ENCODE measurements around the gene JADE1.
A peak's percentile ranks its signal among the peaks of the same experiment; 100 is the strongest.

JADE1 gene

DNA sequence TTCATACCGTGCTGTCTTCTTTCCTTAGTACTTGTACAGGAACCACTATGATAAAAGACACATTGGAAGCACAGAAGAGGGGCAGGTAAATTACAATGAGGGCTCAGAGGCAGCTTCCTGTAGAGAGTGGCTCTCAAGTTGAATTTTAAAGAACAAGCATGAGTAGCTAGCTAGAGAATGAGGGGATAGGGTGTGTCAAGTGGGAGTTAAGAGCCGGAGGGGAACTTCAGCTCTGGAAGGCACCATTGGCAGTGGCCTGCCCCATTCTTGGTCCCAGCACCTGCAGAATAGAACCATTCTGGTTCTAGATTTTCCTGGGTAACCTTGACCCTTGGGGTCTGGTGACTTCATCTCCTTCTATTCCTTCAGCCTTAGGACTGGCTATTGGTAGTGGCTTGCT lies 34.0 kb upstream of the JADE1 start:
- no peak overlapping the region for H3K4me3 ChIP-seq (ENCODE audit: low read length)
- no peak overlapping the region for H2AK5ac ChIP-seq (ENCODE audit: low read length)
- H2BK5ac ChIP-seq (ENCODE audit: low read length), result no peak overlapping the region
- H3K4ac ChIP-seq (ENCODE audit: low read depth, low read length), result no peak overlapping the region
- DNase-seq, result no peak
- H2BK120ac ChIP-seq (ENCODE audit: low read depth, low read length), result no peak overlapping the region
- no peak overlapping the region for H3K23ac ChIP-seq (ENCODE audit: low read length)
- H3K79me2 ChIP-seq (ENCODE audit: control insufficient read depth, insufficient read depth, low read length), result no peaks in the 10 kb centered on the region
- no peaks in the 10 kb centered on the region for H3K79me1 ChIP-seq (ENCODE audit: low read length)
- H3K4me1 ChIP-seq (ENCODE audit: control insufficient read depth, low read depth, low read length), result peaks cover 2% of the 10 kb centered on the region
- H3K27ac ChIP-seq (ENCODE audit: low read depth, low read length), result no peak overlapping the region
- no peaks in the 10 kb centered on the region for H3K27me3 ChIP-seq (ENCODE audit: insufficient read depth, low read length, poor library complexity)
- H3K18ac ChIP-seq (ENCODE audit: low read length), result no peak overlapping the region
- no peak overlapping the region for H2BK15ac ChIP-seq (replicated peaks; ENCODE audit: low read depth)
- no peak overlapping the region for H4K5ac ChIP-seq (ENCODE audit: low read length)
- no peak overlapping the region for H4K8ac ChIP-seq (ENCODE audit: low read depth, low read length)
- no peaks in the 10 kb centered on the region for H3K36me3 ChIP-seq (ENCODE audit: control insufficient read depth, insufficient read depth, low read length)
- H3K9ac ChIP-seq (ENCODE audit: low read length), result no peak overlapping the region
- no peak overlapping the region for H3K56ac ChIP-seq (ENCODE audit: low read length)
- WGBS (ENCODE audit: extremely low coverage, insufficient coverage, low lambda C conversion rate), result no CpG with 5 or more reads among the region's 2 CpGs
- H3K4me2 ChIP-seq (ENCODE audit: low read length), result no peak overlapping the region

DNA sequence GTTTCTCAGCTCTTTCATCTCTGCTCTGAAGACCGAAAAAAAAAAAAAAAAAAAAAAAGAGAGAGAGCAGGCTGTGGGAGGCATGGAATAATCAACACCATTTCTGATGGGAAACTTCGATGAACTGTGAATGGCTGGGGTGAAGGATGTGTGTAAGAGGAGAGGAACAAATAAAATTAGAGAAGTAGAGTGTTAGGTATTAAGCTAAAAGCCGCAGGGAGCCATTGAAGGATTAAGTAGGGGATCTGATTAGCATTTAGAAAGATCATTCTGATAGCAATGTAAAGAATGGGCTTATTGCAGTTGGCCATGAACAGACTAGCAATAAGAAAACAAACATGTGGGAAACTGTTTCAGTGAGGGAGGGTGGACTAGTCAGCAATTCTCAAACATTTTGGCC lies 33.6 kb upstream of the JADE1 start:
- DNase-seq, result peak; percentile 57
- no CpG with 5 or more reads among the region's 3 CpGs for WGBS (ENCODE audit: extremely low coverage, insufficient coverage, low lambda C conversion rate)
- no peak overlapping the region for H3K18ac ChIP-seq (ENCODE audit: low read length)
- H3K4ac ChIP-seq (ENCODE audit: low read depth, low read length), result no peak overlapping the region
- no peak overlapping the region for H3K27ac ChIP-seq (ENCODE audit: low read depth, low read length)
- no peak overlapping the region for H3K4me2 ChIP-seq (ENCODE audit: low read length)
- H4K8ac ChIP-seq (ENCODE audit: low read depth, low read length), result no peak overlapping the region
- no peak overlapping the region for H3K23ac ChIP-seq (ENCODE audit: low read length)
- H2BK15ac ChIP-seq (replicated peaks; ENCODE audit: low read depth), result no peak overlapping the region
- no peaks in the 10 kb centered on the region for H3K27me3 ChIP-seq (ENCODE audit: insufficient read depth, low read length, poor library complexity)
- no peaks in the 10 kb centered on the region for H3K36me3 ChIP-seq (ENCODE audit: control insufficient read depth, insufficient read depth, low read length)
- H2BK5ac ChIP-seq (ENCODE audit: low read length), result no peak overlapping the region
- H2AK5ac ChIP-seq (ENCODE audit: low read length), result no peak overlapping the region
- H3K9ac ChIP-seq (ENCODE audit: low read length), result no peak overlapping the region
- no peak overlapping the region for H3K56ac ChIP-seq (ENCODE audit: low read length)
- H3K4me1 ChIP-seq (ENCODE audit: control insufficient read depth, low read depth, low read length), result peaks cover 2% of the 10 kb centered on the region
- H2BK120ac ChIP-seq (ENCODE audit: low read depth, low read length), result no peak overlapping the region
- no peak overlapping the region for H4K5ac ChIP-seq (ENCODE audit: low read length)
- H3K4me3 ChIP-seq (ENCODE audit: low read length), result no peak overlapping the region
- H3K79me2 ChIP-seq (ENCODE audit: control insufficient read depth, insufficient read depth, low read length), result no peaks in the 10 kb centered on the region
- H3K79me1 ChIP-seq (ENCODE audit: low read length), result no peaks in the 10 kb centered on the region

DNA sequence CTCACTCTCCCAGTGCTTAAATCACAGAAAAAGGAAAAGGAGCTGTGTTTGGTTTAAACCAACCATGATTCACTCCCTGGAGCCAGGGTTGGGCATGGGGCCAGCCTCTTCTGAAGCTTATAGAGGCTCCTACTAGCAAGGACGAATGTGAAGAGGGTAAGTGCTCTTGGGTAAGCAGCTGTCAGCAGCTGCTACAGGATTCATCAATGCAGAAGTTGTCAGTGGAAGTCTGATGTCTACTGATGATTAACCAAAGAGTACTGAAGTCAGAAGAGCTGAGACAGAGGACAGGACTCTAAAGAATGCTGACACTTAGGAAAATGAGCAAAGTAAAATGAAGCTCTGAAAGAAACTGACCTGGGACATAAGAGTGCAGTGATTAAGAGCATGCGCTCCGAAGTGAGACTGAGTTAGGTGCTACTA lies 32.7 kb upstream of the JADE1 start:
- H2BK5ac ChIP-seq (ENCODE audit: low read length), result no peak overlapping the region
- no peak overlapping the region for H3K9ac ChIP-seq (ENCODE audit: low read length)
- no peaks in the 10 kb centered on the region for H3K27me3 ChIP-seq (ENCODE audit: insufficient read depth, low read length, poor library complexity)
- no peaks in the 10 kb centered on the region for H3K79me2 ChIP-seq (ENCODE audit: control insufficient read depth, insufficient read depth, low read length)
- no peak for DNase-seq
- H2BK15ac ChIP-seq (replicated peaks; ENCODE audit: low read depth), result no peak overlapping the region
- H4K5ac ChIP-seq (ENCODE audit: low read length), result no peak overlapping the region
- peaks cover 2% of the 10 kb centered on the region for H3K4me1 ChIP-seq (ENCODE audit: control insufficient read depth, low read depth, low read length)
- H3K79me1 ChIP-seq (ENCODE audit: low read length), result no peaks in the 10 kb centered on the region
- no peak overlapping the region for H3K18ac ChIP-seq (ENCODE audit: low read length)
- H3K4ac ChIP-seq (ENCODE audit: low read depth, low read length), result no peak overlapping the region
- no CpG with 5 or more reads among the region's 3 CpGs for WGBS (ENCODE audit: extremely low coverage, insufficient coverage, low lambda C conversion rate)
- H2AK5ac ChIP-seq (ENCODE audit: low read length), result no peak overlapping the region
- H3K23ac ChIP-seq (ENCODE audit: low read length), result no peak overlapping the region
- no peak overlapping the region for H3K27ac ChIP-seq (ENCODE audit: low read depth, low read length)
- no peak overlapping the region for H3K56ac ChIP-seq (ENCODE audit: low read length)
- no peak overlapping the region for H2BK120ac ChIP-seq (ENCODE audit: low read depth, low read length)
- H4K8ac ChIP-seq (ENCODE audit: low read depth, low read length), result no peak overlapping the region
- no peaks in the 10 kb centered on the region for H3K36me3 ChIP-seq (ENCODE audit: control insufficient read depth, insufficient read depth, low read length)
- no peak overlapping the region for H3K4me2 ChIP-seq (ENCODE audit: low read length)
- H3K4me3 ChIP-seq (ENCODE audit: low read length), result no peak overlapping the region

DNA sequence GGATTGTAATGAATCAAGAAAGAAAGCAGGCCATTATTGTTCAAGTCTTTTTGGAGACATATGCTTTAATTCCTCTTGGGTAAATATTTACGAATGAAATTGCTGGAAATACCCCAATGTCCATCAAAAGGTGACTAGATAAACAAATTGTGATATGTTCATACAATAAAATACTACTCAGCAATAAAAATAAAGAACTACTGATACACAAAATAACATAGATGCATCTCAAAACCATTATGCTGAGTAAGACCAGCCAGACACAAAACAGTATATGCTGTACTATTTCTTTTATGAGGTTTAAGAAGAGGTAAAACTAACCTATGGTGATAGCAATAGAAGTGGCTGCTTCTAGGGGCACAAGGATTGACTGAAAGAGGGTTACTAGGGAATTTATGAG lies 28.8 kb upstream of the JADE1 start:
- no peaks in the 10 kb centered on the region for H3K27me3 ChIP-seq (ENCODE audit: insufficient read depth, low read length, poor library complexity)
- H3K4me1 ChIP-seq (ENCODE audit: control insufficient read depth, low read depth, low read length), result no peaks in the 10 kb centered on the region
- no peak overlapping the region for H2BK120ac ChIP-seq (ENCODE audit: low read depth, low read length)
- H3K36me3 ChIP-seq (ENCODE audit: control insufficient read depth, insufficient read depth, low read length), result no peaks in the 10 kb centered on the region
- H3K4me2 ChIP-seq (ENCODE audit: low read length), result no peak overlapping the region
- H2BK5ac ChIP-seq (ENCODE audit: low read length), result no peak overlapping the region
- no peak overlapping the region for H3K27ac ChIP-seq (ENCODE audit: low read depth, low read length)
- WGBS (ENCODE audit: extremely low coverage, insufficient coverage, low lambda C conversion rate), result no CpG with 5 or more reads among the region's 1 CpG
- H3K9ac ChIP-seq (ENCODE audit: low read length), result no peak overlapping the region
- no peak overlapping the region for H2BK15ac ChIP-seq (replicated peaks; ENCODE audit: low read depth)
- no peak overlapping the region for H4K5ac ChIP-seq (ENCODE audit: low read length)
- no peak overlapping the region for H4K8ac ChIP-seq (ENCODE audit: low read depth, low read length)
- no peak for DNase-seq
- no peak overlapping the region for H3K23ac ChIP-seq (ENCODE audit: low read length)
- no peak overlapping the region for H3K56ac ChIP-seq (ENCODE audit: low read length)
- no peak overlapping the region for H3K4ac ChIP-seq (ENCODE audit: low read depth, low read length)
- no peaks in the 10 kb centered on the region for H3K79me2 ChIP-seq (ENCODE audit: control insufficient read depth, insufficient read depth, low read length)
- no peak overlapping the region for H3K4me3 ChIP-seq (ENCODE audit: low read length)
- no peak overlapping the region for H3K18ac ChIP-seq (ENCODE audit: low read length)
- H2AK5ac ChIP-seq (ENCODE audit: low read length), result no peak overlapping the region
- H3K79me1 ChIP-seq (ENCODE audit: low read length), result no peaks in the 10 kb centered on the region

GRCh38 chr4:128782076-128782715 lies 27.3 kb upstream of the JADE1 start:
- Histone ChIP-seq H3K27me3 (ENCODE audit: insufficient read depth, low read length, poor library complexity) (no peaks in the 10 kb centered on the region), H3K4ac (ENCODE audit: low read depth, low read length) (no peak overlapping the region), H3K56ac (ENCODE audit: low read length) (no peak overlapping the region), H3K4me1 (ENCODE audit: control insufficient read depth, low read depth, low read length) (no peaks in the 10 kb centered on the region), H2BK15ac (replicated peaks; ENCODE audit: low read depth) (no peak overlapping the region), H3K18ac (ENCODE audit: low read length) (no peak overlapping the region), H2BK120ac (ENCODE audit: low read depth, low read length) (no peak overlapping the region), H3K27ac (ENCODE audit: low read depth, low read length) (no peak overlapping the region), H3K79me2 (ENCODE audit: control insufficient read depth, insufficient read depth, low read length) (no peaks in the 10 kb centered on the region), H3K4me3 (ENCODE audit: low read length) (no peak overlapping the region), H3K9ac (ENCODE audit: low read length) (no peak overlapping the region), H4K5ac (ENCODE audit: low read length) (no peak overlapping the region), H2AK5ac (ENCODE audit: low read length) (no peak overlapping the region), H4K8ac (ENCODE audit: low read depth, low read length) (no peak overlapping the region), H3K4me2 (ENCODE audit: low read length) (no peak overlapping the region), H3K23ac (ENCODE audit: low read length) (no peak overlapping the region), H3K36me3 (ENCODE audit: control insufficient read depth, insufficient read depth, low read length) (no peaks in the 10 kb centered on the region), H2BK5ac (ENCODE audit: low read length) (no peak overlapping the region), H3K79me1 (ENCODE audit: low read length) (no peaks in the 10 kb centered on the region)
- DNase-seq, result no peak
- no CpG with 5 or more reads among the region's 3 CpGs for WGBS (ENCODE audit: extremely low coverage, insufficient coverage, low lambda C conversion rate)
